Effector memory CD4-positive, alpha-beta T cell (primary cell): ENCODE measurements around the gene INVS.

Experiments
- DNase-seq, 3 donors: peaks; one replicate each; pipeline ENCODE4 v3.0.0-alpha.2; 2020
- H3K27ac ChIP-seq: 2 replicates; pipeline ENCODE4 v1.7.0; 2013; ENCODE audit warnings: mild to moderate bottlenecking, low read length, moderate library complexity; ENCODE audit not compliant: insufficient read depth, poor library complexity, severe bottlenecking
- H3K27me3 ChIP-seq: replicated peaks from 2 replicates; pipeline ENCODE4 v1.7.0; 2013; ENCODE audit warnings: mild to moderate bottlenecking, low read length; ENCODE audit not compliant: insufficient read depth, control insufficient read depth, poor library complexity, severe bottlenecking
- H3K36me3 ChIP-seq: 2 replicates; pipeline ENCODE4 v1.7.0; 2013; ENCODE audit warnings: mild to moderate bottlenecking, low read length, moderate library complexity; ENCODE audit not compliant: control insufficient read depth, insufficient read depth
- H3K4me1 ChIP-seq: 2 replicates; pipeline ENCODE4 v1.7.0; 2013; ENCODE audit warnings: low read length, mild to moderate bottlenecking; ENCODE audit not compliant: control insufficient read depth, insufficient read depth, poor library complexity, severe bottlenecking
- H3K4me3 ChIP-seq: 2 replicates; pipeline ENCODE4 v1.7.0; 2013; ENCODE audit warnings: low read length, low read depth, mild to moderate bottlenecking; ENCODE audit not compliant: insufficient read depth, poor library complexity, severe bottlenecking
- H3K9me3 ChIP-seq: 2 replicates; pipeline ENCODE4 v1.7.0; 2013; ENCODE audit warnings: mild to moderate bottlenecking, low read length, moderate library complexity; ENCODE audit not compliant: control insufficient read depth

The INVS gene

GRCh38 chr9:100208673-100209072 is 109.6 kb downstream of the INVS start:
- Histone ChIP-seq H3K4me3 (no peak overlapping the region), H3K36me3 (no peaks in the 10 kb centered on the region), H3K27me3 (no peaks in the 10 kb centered on the region), H3K27ac (no peak overlapping the region), H3K9me3 (no peaks in the 10 kb centered on the region), H3K4me1 (no peaks in the 10 kb centered on the region)
- DNase-seq: no peak

- no peaks in the 10 kb centered on the region for H3K9me3 ChIP-seq
- DNase-seq: no peak
- no peak overlapping the region for H3K4me3 ChIP-seq
- no peaks in the 10 kb centered on the region for H3K27me3 ChIP-seq
- H3K4me1 ChIP-seq: no peaks in the 10 kb centered on the region
- no peak overlapping the region for H3K27ac ChIP-seq
- no peaks in the 10 kb centered on the region for H3K36me3 ChIP-seq
Measured at GRCh38 chr9:100211476-100211875, 112.4 kb downstream of the INVS start.

GRCh38 chr9:100213730-100214477 is 114.9 kb downstream of the INVS start:
- Histone ChIP-seq H3K36me3 (no peaks in the 10 kb centered on the region), H3K27me3 (no peaks in the 10 kb centered on the region), H3K9me3 (no peaks in the 10 kb centered on the region), H3K4me3 (no peak overlapping the region), H3K4me1 (no peaks in the 10 kb centered on the region), H3K27ac (no peak overlapping the region)
- no peak for DNase-seq

GRCh38 chr9:100216178-100216787 is 117.2 kb downstream of the INVS start:
- Histone ChIP-seq H3K27me3 (no peaks in the 10 kb centered on the region), H3K4me1 (no peaks in the 10 kb centered on the region), H3K36me3 (no peaks in the 10 kb centered on the region), H3K4me3 (no peak overlapping the region), H3K9me3 (no peaks in the 10 kb centered on the region), H3K27ac (no peak overlapping the region)
- peak; percentile 12 to 44 (median 22) for DNase-seq

- no peaks in the 10 kb centered on the region for H3K36me3 ChIP-seq
- no peak overlapping the region for H3K27ac ChIP-seq
- no peaks in the 10 kb centered on the region for H3K4me1 ChIP-seq
- no peak overlapping the region for H3K4me3 ChIP-seq
- no peaks in the 10 kb centered on the region for H3K27me3 ChIP-seq
- DNase-seq: no peak
- no peaks in the 10 kb centered on the region for H3K9me3 ChIP-seq
Measured at GRCh38 chr9:100217536-100217935, 118.5 kb downstream of the INVS start.

- no peak for DNase-seq
Measured at GRCh38 chr9:100219347-100219746, 120.3 kb downstream of the INVS start.

GRCh38 chr9:100220936-100221335 is 121.9 kb downstream of the INVS start:
- Histone ChIP-seq H3K9me3 (no peaks in the 10 kb centered on the region), H3K4me3 (no peak overlapping the region)

More at GRCh38 chr9:100219347-100219746, 120.3 kb downstream of the INVS start:
- Histone ChIP-seq H3K4me3 (no peak overlapping the region), H3K4me1 (no peaks in the 10 kb centered on the region), H3K36me3 (no peaks in the 10 kb centered on the region), H3K27ac (no peak overlapping the region), H3K9me3 (no peaks in the 10 kb centered on the region), H3K27me3 (no peaks in the 10 kb centered on the region)

GRCh38 chr9:100221538-100221937 is 122.5 kb downstream of the INVS start:
- H3K4me1 ChIP-seq: no peaks in the 10 kb centered on the region

More at GRCh38 chr9:100220936-100221335, 121.9 kb downstream of the INVS start:
- Histone ChIP-seq H3K27me3 (no peaks in the 10 kb centered on the region), H3K36me3 (peaks cover under 1% of the 10 kb centered on the region), H3K4me1 (no peaks in the 10 kb centered on the region), H3K27ac (no peak overlapping the region)
- DNase-seq: no peak

GRCh38 chr9:100222674-100223073 is 123.6 kb downstream of the INVS start:
- H3K27me3 ChIP-seq: no peaks in the 10 kb centered on the region
- DNase-seq: no peak
- no peak overlapping the region for H3K27ac ChIP-seq

More at GRCh38 chr9:100221538-100221937, 122.5 kb downstream of the INVS start:
- Histone ChIP-seq H3K27ac (no peak overlapping the region), H3K4me3 (no peak overlapping the region), H3K36me3 (peaks cover 3% of the 10 kb centered on the region), H3K9me3 (no peaks in the 10 kb centered on the region), H3K27me3 (no peaks in the 10 kb centered on the region)
- no peak for DNase-seq

GRCh38 chr9:100227636-100228035 is 128.6 kb downstream of the INVS start:
- Histone ChIP-seq H3K4me3 (no peak overlapping the region), H3K4me1 (no peaks in the 10 kb centered on the region), H3K27ac (no peak overlapping the region), H3K36me3 (peaks cover 13% of the 10 kb centered on the region), H3K9me3 (no peaks in the 10 kb centered on the region), H3K27me3 (no peaks in the 10 kb centered on the region)
- no peak for DNase-seq

More at GRCh38 chr9:100222674-100223073, 123.6 kb downstream of the INVS start:
- H3K4me3 ChIP-seq: no peak overlapping the region
- no peaks in the 10 kb centered on the region for H3K9me3 ChIP-seq
- H3K36me3 ChIP-seq: peaks cover 12% of the 10 kb centered on the region
- no peaks in the 10 kb centered on the region for H3K4me1 ChIP-seq
